Endothelial cell of umbilical vein (primary cell): ENCODE results near the gene EARS2. TPM values are rescaled to one million over a fixed set of nuclear protein-coding genes. Genes with fewer than 3 reads are reported as not detected.

Experiments used
- BruUV-seq: library from RNA; stranded (reverse); fragments of 400-500 nt; replicated peaks from 2 replicates; lab custom pipeline; 2021; lab: Mats Ljungman, UMichigan
- CTCF ChIA-PET: fragments of 300-600, 350-600 bp; sonication (Branson Sonifier 250); formaldehyde crosslinking; loops from one replicate; lab custom pipeline; 2021; ENCODE audit warnings: antibody characterized with exemption, inconsistent platforms; lab: Charles Lee
- POLR2A ChIA-PET: fragments of 300-600, 350-600 bp; sonication (Branson Sonifier 250); formaldehyde crosslinking; loops from one replicate; lab custom pipeline; 2021; ENCODE audit warnings: antibody characterized with exemption, inconsistent platforms; lab: Charles Lee
- DNase-seq: peaks from one replicate; pipeline ENCODE4 v3.0.0-alpha.2; 2011; ENCODE audit warnings: low read depth, low spot score
- FAIRE-seq: peaks from 2 replicates; lab custom pipeline; 2011; peaks lifted over from hg19 to GRCh38; lab: Jason Lieb, UNC
- H2AFZ ChIP-seq: 2 replicates; pipeline ENCODE4 v1.6.0; 2012; ENCODE audit warnings: low read depth, low read length, control low read depth, inconsistent platforms
- H3K27ac ChIP-seq: 2 replicates; pipeline ENCODE4 v1.5.1; 2011; ENCODE audit warnings: low read depth, mild to moderate bottlenecking, control low read depth, low read length, moderate library complexity; ENCODE audit not compliant: insufficient read depth
- H3K27me3 ChIP-seq, 2 experiments: 2 replicates each; pipeline versions ENCODE4 v1.6.0 to v1.6.1; 2011; ENCODE audit warnings: low read length in 2 of 2, mixed read lengths in 1 of 2; ENCODE audit not compliant: control insufficient read depth in 2 of 2, insufficient read depth in 2 of 2
- H3K36me3 ChIP-seq, 2 experiments: 2 replicates in 1 of 2; 3 replicates in 1 of 2; pipeline ENCODE4 v1.5.1; 2011; ENCODE audit warnings: low read length in 2 of 2, mild to moderate bottlenecking in 1 of 2, moderate library complexity in 1 of 2; ENCODE audit not compliant: control insufficient read depth in 2 of 2, insufficient read depth in 2 of 2; ENCODE audit errors: extremely low read depth in 1 of 2
- H3K4me1 ChIP-seq: 3 replicates; pipeline ENCODE4 v1.5.1; 2011; ENCODE audit warnings: mild to moderate bottlenecking, low read length; ENCODE audit not compliant: control insufficient read depth, insufficient read depth; ENCODE audit errors: extremely low read depth
- H3K4me2 ChIP-seq: 2 replicates; pipeline ENCODE4 v1.6.1; 2011; ENCODE audit warnings: low read length, control low read depth, mixed read lengths; ENCODE audit not compliant: insufficient read depth
- H3K4me3 ChIP-seq, 3 experiments: fragments of 200-600 bp in 1 of 3; sonication (generic), shearing (Covaris generic) in 1 of 3; replicated peaks in 1 of 3; 2 replicates each; pipeline ENCODE4 v1.5.1; 2011 to 2016; ENCODE audit warnings: control low read depth in 3 of 3, low read length in 3 of 3, mild to moderate bottlenecking in 2 of 3, inconsistent platforms in 1 of 3, low read depth in 1 of 3, moderate library complexity in 1 of 3; ENCODE audit not compliant: insufficient read depth in 1 of 3
- H3K79me2 ChIP-seq: 2 replicates; pipeline ENCODE4 v1.6.0; 2012; ENCODE audit warnings: low read length, inconsistent platforms; ENCODE audit not compliant: control insufficient read depth, insufficient read depth
- H3K9ac ChIP-seq: replicated peaks from 2 replicates; pipeline ENCODE3; 2011; ENCODE audit warnings: low read length, control low read depth; ENCODE audit not compliant: insufficient read depth; ENCODE audit errors: extremely low read depth
- H3K9me1 ChIP-seq: replicated peaks from 3 replicates; pipeline ENCODE4 v1.6.0; 2011; ENCODE audit warnings: mild to moderate bottlenecking, low read length; ENCODE audit not compliant: control insufficient read depth, insufficient read depth; ENCODE audit errors: extremely low read depth
- H3K9me3 ChIP-seq: replicated peaks from 2 replicates; pipeline ENCODE4 v1.5.1; 2012; ENCODE audit warnings: low read length, inconsistent platforms; ENCODE audit not compliant: control insufficient read depth, insufficient read depth
- H4K20me1 ChIP-seq: replicated peaks from 2 replicates; pipeline ENCODE3; 2011; ENCODE audit warnings: mild to moderate bottlenecking, low read length; ENCODE audit not compliant: control insufficient read depth, insufficient read depth; ENCODE audit errors: extremely low read depth
- CTCF ChIP-seq, 2 donors: IDR thresholded peaks; 1 replicate in 1 of 2; 2 replicates in 1 of 2; pipeline ENCODE4 v1.5.1; 2011; ENCODE audit warnings: low read length in 2 of 2, mild to moderate bottlenecking in 2 of 2, moderate library complexity in 2 of 2, control low read depth in 1 of 2, inconsistent platforms in 1 of 2, low read depth in 1 of 2; ENCODE audit not compliant: insufficient read depth in 1 of 2; ENCODE audit errors: extremely low read depth in 1 of 2
- FOS ChIP-seq: IDR thresholded peaks from 2 replicates; pipeline ENCODE4 v1.6.1; 2011; ENCODE audit warnings: mild to moderate bottlenecking, low read length, moderate library complexity, borderline replicate concordance; ENCODE audit not compliant: insufficient read depth
- JUN ChIP-seq: IDR thresholded peaks from 2 replicates; pipeline ENCODE4 v1.6.1; 2011; ENCODE audit warnings: borderline replicate concordance, low read depth; ENCODE audit not compliant: insufficient read length, insufficient read depth
- MYC ChIP-seq: IDR thresholded peaks from one replicate; pipeline ENCODE4 v1.6.1; 2011; ENCODE audit warnings: mild to moderate bottlenecking, low read depth, low read length
- dilution Hi-C: fragments of 300-500 bp; cut with MboI; formaldehyde crosslinking; loops from one replicate; pipeline ENCODE4 v1.15.0; 2019; ENCODE audit warnings: low sequenced_read_pairs; ENCODE audit not compliant: extremely low pct_ligation_motif_present
- intact Hi-C: fragments of 100-400 bp; cut with micrococcal nuclease; formaldehyde crosslinking; loops from one replicate; pipeline ENCODE4 v1.10.0; 2022
- polyA plus RNA-seq, 4 experiments: library from polyadenylated mRNA; depleted of rRNA in 3 of 4; stranded (reverse) in 3 of 4; unstranded in 1 of 4; fragments of >200 nt; gene quantifications; 2 replicates each; pipeline versions ENCODE4 v1.2.1 to v1.2.3, GENCODE V29; 2011 to 2012; ENCODE audit warnings: missing spikeins in 1 of 4
- total RNA-seq: library from RNA; stranded (reverse); gene quantifications from 2 replicates; pipeline ENCODE4 v1.2.3, GENCODE V29; 2021

Gene EARS2
- total and polyA plus RNA-seq, 2 donors (not counting 3 experiments of a cell fraction or from before 2014, with no cell fraction given), result 14.7 to 21.6 TPM

GRCh38 chr16:23528644-23529310 is 28.4 kb downstream of the EARS2 start:
- no peaks in the 10 kb centered on the region for H3K4me1 ChIP-seq
- H3K36me3 ChIP-seq, result peaks cover 5 to 19% of the 10 kb centered on the region in 2 experiments
- no peak overlapping the region for H3K9ac ChIP-seq
- H3K9me3 ChIP-seq, result no peaks in the 10 kb centered on the region
- no peak overlapping the region for H3K4me3 ChIP-seq
- H3K27me3 ChIP-seq, result no peaks in the 10 kb centered on the region
- H4K20me1 ChIP-seq, result no peaks in the 10 kb centered on the region
- ChIA-PET POLR2A (no interaction called here), CTCF (interaction anchor here (1.2 to 1.9 kb wide), 2 partner anchors 11 to 93 kb away, joined by 3 to 4 read pairs; no protein-coding TSS in a partner anchor)
- TF ChIP-seq JUN (no peak), MYC (no peak), CTCF (IDR thresholded peaks at IDR 0.05; ENCODE audit: extremely low read depth in 1 of 2, insufficient read depth in 1 of 2, low read depth in 1 of 2, low read length in 2 of 2) (no peak), FOS (no peak)
- no TSS peak for BruUV-seq
- DNase-seq, result no peak
- no peak for FAIRE-seq
- H3K4me2 ChIP-seq, result no peak overlapping the region
- H3K27ac ChIP-seq, result no peak overlapping the region
- H3K9me1 ChIP-seq, result no peaks in the 10 kb centered on the region
- no peaks in the 10 kb centered on the region for H3K79me2 ChIP-seq
- no peak overlapping the region for H2AFZ ChIP-seq
- intact Hi-C loops, result no loop called here
- dilution Hi-C loops, result no loop called here
